NCI-H748 treated with DMSO at 0.1 percent for 48 hours (cell line): ENCODE measurements around the gene UBE2J1.
"Not testable (repeated sequence)": the region's sequence is repeated elsewhere in the genome, so short reads cannot be mapped to it uniquely, and the experiment has no call there.

Experiments
- DNase-seq: peaks from one replicate; lab custom pipeline; 2025; lab: John Stamatoyannopoulos, UW

The UBE2J1 gene

DNA sequence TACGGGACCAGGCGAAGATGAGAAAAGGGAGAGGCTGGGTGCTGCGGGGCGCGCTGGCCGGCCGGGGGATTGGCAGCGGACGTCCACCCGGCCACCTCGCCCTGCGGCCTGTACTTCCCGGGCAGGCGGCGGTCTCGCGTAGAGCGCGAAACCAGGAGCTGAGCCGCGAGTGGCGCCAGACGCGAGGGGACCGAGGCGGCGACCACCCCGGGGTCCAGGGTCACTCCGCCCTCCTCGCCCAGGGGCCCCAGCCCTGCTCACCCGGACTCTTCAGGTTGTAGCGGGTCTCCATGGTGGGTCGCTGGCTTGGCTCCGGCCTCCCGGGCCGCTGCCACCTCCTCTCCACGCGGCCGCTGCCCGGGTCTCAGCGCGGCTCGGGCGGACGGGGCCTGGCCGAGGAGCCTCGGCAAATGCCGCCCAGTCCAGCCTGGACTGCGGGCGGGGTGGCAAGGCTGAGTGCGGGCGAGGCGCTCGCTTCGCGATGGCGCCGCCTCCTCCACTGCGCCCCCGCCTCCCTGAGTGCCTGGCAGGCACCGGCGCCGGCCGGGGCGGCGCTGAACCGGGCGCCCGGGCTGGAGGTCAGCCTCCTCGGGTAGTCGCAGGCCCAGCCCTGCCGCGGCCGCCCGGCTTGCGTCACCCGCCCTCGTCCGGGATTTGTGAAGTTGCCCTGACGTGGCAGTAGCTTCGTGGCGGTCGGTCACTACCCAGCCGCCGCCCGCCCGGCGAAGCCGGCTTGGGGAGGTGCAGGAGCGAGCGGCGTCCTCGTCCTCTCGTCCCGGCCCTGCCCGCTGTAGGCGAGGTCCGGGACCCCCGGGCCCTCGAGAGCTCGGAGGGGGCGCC is at the start of gene UBE2J1:
TSS of gene UBE2J1 (minus strand) at position 445 of the 840 bp plus-strand sequence. CDS start at position 292, 153 bp downstream.
- peak; percentile 38 for DNase-seq

DNA sequence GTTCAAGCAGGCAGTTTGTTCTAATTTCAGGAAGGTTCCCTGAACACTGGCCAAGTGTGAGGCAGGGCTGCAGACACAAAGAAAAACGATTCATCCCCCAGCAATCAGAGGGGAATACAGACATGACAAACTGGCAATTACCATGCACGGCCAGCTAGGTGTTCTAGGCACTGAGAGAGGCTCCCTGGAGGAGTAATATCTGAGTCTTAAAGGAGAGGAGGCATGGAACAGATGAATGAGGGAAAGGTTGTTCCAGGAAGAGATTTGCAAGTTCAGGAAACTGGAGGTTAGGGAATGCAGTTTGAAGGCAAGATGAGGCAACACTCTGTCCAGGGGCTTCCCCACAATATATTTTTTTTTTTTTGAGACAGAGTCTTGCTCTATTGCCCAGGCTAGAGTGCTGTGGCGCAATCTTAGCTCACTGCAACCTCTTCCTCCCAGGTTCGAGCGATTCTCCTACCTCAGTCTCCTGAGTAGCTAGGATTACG is 48.4 kb upstream of the UBE2J1 start:
- no peak for DNase-seq

- no peak for DNase-seq
Observed at GRCh38 chr6:89400050-89400449, 47.5 kb upstream of the UBE2J1 start.

DNA sequence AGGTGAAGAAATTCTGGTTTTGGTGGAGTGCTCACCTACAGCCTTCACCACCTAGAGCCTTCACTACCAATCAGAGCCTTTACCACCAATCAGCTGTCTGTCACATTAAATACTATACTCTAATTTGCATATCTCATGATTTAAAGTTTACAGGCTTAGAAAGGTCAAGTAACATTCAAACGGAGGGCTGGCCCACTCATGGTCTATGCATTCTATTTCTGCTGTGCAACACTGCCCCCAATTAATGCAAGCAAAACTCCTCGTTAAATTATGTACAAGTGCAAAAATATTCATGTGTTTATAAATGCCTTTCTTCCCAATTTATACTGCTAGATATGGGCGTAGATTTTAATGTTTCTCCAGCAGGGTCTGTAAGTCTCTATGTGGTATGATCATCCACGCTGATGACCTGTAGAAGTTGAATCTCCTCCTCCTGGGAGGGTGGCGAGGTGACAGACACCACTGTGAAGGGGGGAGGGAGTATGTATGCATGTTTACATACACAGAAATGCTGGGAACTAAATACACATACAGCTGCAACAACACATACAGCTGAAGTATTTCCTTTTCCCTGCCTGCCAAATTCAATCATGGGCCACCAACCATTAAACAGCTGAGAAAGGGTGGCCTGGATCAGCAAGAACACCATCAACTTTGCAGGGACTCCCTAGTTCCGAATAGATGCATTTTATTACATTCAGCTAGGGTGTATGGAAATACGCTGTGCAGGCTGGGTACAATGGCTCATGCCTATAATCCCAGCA is 46.4 kb upstream of the UBE2J1 start:
- no peak for DNase-seq

DNA sequence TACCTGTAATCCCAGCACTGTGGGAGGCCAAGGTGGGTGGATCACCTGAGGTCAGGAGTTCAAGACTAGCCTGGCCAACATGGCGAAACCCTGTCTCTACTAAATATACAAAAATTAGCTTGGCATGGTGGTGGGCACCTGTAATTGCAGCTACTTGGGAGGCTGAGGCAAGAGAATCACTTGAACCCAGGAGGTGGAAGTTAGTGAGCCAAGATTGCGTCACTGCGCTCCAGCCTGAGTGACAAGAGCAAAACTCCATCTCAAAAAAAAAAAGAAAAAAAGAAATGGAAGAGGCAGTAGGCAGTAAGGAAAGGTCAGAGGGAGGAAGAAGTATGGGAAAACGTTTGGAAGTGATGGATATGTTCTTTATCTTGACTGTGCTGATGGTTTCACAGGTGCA is 45.4 kb upstream of the UBE2J1 start:
- not testable (repeated sequence) for DNase-seq

DNA sequence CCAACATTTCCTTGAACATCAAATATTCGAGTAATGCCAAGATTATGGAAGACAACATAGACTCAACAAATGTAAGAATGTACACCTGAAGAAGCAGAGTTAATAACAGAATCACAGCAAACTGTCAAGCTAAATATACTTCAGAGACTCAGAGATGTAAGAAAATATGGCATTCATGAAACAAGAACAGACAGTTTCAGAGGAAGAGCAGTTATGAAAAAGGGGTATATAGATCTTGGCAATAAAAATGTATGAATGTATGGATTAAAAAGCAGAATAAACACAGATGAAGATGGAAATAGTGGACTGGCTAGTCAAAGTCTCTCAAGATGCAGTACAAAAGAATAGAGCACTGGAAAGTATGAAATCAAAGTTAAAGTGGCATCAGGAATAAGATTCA is 41.1 kb upstream of the UBE2J1 start:
- DNase-seq: no peak

DNA sequence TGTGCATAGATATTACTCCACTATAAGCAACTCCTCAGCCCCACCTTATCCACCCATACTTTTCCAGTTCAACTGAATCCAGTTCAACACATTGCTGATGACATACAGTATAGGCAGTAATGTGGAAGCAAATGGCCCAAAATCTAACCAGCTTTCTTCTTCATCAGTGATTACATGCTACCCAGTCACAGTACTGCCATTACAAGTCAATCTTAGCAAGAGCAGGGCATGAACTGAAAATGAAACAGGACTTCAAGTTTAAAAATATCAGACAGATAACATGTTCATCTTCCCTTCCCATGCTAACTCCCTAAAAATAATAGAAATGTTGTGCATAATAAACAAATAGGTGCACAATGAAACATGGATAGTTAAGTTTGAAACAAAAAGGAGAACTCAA is 40.3 kb upstream of the UBE2J1 start:
- DNase-seq: no peak

DNA sequence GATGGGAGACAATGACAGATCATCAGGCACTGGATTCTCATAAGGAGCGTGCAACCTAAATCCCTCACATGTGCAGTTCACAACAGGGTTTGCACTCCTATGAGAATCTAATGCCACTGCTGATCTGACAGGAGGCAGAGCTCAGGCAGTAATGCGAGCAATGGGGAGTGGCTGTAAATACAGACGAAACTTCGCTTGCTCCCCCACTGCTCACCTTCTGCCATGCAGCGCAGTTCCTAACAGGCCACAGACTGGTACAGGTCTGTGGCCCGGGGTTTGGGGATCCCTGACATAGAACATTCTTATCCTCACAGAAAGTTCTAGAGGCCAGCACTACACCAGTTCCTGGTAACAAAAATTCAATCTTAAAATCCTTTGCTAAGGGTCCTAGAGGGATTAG is 36.3 kb upstream of the UBE2J1 start:
- no peak for DNase-seq

DNA sequence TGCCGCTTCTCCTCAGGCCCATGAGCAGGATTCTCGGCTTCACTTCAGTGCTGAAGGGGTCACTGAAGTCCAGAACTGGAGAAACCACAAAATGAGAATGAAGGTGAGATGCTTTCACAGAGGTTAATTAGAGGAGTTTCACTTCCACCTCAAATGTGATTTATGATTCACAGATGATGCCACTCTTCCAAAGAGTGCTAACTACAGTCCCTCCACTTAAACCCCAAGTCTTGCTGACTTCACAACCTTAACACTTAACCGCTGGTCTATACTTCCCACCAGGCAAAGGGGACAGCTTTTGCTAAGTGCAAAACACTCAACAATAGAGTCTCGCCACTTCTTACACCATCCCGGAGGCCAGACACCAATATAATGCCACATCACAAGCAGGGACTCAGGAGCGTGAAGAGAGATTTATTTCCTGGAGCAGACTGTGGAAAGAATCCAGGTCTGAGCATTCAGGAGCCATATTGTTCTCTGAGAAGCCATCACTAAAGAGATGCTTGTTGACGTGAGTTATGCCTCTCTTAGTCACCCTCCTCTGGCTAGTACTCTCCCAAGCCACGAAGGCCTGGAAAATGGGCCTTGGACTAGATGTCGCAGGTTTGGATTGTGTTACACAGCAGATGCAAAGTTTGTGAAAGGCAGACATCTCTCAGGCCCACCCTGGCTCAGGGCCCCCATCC is 35.1 kb upstream of the UBE2J1 start:
- no peak for DNase-seq

- DNase-seq: no peak
Observed at GRCh38 chr6:89386917-89387491, 34.5 kb upstream of the UBE2J1 start.

- DNase-seq: no peak
Observed at GRCh38 chr6:89385846-89386245, 33.3 kb upstream of the UBE2J1 start.

DNA sequence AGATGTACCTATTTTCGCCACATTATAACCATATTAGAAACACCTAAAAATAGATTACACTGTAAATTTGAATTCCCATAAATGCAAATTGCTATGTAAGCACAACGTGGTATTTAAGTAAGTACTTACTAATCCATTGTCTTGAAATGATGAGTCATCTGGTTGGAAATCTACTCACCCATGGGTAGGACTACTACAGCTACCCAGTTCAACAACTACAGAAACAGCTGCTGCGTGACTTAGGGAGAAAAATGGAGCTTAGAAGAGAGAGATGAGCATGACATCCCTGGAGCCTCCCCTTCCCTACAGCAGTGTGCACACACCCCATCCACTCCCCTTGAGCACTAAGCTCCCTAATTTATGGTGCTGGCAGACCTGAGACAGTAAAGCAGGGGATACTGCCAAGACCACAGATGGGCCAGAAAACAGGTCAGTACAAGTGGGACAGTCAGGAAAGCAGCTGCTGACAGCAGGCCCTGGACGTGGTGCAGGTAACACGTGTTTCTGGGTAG is 32.7 kb upstream of the UBE2J1 start:
- DNase-seq: no peak

GRCh38 chr6:89381031-89381430 is 28.5 kb upstream of the UBE2J1 start:
- DNase-seq: no peak

- no peak for DNase-seq
Observed at GRCh38 chr6:89379281-89379680, 26.8 kb upstream of the UBE2J1 start.

DNA sequence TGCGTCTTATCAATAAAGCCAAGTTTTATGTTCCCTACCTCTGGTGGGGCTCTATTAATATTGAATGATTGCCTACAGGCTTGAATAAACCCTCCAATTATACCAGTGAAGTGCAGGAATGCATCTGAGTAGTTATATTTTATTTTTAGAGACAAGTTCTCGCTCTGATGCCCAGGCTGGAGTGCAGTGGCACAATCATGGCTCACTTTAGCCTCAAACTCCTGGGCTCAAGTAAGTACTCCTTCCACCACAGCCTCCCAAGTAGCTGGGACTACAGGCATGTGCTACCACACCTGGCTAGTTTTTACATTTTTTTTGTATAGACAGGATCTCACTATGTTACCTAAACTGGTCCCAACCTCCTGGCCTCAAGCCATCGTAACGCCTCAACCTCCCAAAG is 26.1 kb upstream of the UBE2J1 start:
- no peak for DNase-seq

DNA sequence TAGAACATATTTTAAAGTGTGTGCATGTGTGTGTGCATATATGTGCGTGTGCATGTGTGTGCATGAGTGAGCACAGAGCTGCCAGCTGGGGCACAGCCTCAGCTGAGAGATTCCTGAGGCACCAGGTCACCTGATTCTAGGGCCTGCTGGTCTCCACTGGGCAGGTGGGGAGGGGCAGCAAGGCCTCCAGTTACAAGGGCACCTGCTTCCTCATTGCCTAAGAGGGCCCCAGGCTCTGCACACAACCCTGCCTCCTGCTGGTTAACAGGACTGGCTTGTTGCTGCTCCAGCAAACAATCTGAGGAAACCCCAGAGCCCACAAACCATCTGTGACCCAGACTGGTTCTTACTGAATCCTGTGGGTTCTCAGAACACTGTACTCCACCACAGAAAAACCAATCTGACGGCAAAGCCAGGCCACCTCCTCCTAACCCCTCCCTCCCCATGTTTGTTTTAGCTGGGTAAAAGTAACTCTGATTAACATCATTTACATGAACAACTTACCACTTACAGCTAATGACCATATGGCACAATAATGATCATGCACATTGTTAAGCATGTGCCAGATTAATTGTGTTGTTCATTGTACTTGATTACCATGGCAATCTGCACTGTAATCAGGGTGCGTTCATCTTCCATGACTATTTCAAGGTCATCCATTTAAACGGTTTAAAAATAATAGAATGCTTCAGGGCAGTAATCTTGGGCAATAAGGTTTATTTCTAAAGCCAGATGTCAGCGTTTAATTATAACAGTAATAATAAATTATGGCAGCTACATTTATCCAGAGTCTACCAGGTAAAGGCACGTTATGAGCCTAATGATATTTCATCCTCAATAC is 23.1 kb upstream of the UBE2J1 start:
- DNase-seq: peak; percentile 74

DNA sequence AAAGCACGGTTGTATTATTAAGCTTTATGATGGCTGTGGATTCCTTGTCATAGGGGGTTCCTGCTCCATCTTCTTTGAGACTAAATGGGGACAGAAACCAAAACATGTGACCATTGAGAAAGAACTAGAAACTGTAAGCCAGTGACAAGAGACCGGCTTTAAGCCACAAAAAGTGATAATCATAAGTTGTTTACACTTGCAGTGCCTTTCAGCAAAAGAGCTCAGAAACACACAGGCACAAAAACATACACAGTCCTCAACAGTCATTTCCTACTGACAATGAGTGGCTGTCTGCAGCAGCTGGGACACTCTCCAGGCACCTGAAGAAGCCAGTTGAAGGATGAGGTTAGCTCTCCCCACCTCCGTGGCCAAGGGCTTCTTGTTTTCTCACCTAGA is 20.0 kb upstream of the UBE2J1 start:
- no peak for DNase-seq

DNA sequence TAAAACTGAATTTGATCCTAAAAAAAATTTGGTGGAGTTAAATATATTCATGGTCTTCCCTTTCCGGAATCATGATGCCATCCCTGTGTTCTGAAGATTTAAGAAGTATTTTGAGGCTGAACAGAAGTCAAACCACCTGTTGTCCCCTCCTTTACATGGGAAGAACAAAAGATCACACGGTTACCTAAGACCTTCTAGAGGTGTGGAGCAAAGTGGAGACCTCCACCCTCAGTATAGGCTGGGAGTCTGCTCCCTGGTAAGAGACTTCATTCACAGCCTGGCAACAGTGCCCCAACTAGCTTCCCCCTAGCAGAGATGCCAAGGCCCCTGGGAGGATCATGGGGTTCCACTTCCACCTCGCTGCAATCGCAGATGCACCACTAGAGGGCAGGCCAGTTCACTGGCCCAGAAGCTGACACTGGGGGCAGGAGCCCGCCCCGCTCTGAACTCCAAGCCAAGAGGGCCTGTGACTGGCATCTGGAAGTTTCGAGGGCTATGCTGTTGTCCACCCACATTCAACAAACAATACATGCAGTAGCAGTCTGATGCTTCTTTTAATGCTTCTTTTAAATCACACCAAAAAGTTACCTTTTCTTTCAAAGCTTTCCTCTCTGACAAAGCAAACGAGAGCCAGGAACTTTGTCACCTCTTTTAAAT is 19.5 kb upstream of the UBE2J1 start:
- DNase-seq: peak; percentile 32

DNA sequence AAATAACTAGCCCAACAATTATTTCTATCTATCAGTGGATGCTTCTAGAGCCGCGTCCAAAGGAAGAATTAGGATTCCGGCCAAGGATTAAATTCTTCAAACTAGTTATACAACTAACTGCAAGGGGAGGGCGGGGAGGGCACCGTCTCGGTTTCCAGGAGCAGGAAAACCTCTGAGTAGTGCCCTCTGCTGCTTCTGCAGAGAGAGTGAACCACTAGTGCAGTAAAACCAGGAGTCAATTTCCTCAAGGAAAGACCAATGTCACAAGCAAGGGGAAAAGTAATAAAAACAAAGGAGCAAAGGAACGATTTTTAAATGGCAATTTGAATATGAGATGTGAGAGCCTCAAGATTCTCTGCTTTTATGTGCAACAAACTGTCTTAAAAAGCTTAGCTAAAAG is 16.5 kb upstream of the UBE2J1 start:
- DNase-seq: no peak

GRCh38 chr6:89368107-89368506 is 15.6 kb upstream of the UBE2J1 start:
- peak; percentile 30 for DNase-seq

GRCh38 chr6:89364586-89364985 is 12.1 kb upstream of the UBE2J1 start:
- DNase-seq: no peak
